DMS153 treated with DMSO at 0.1 percent for 48 hours (cell line): ENCODE results near the gene CA14.
A peak's percentile ranks its signal among the peaks of the same experiment; 100 is the strongest.
"Not testable (repeated sequence)": the region's sequence is repeated elsewhere in the genome, so short reads cannot be mapped to it uniquely, and the experiment has no call there.

Experiments used
- DNase-seq: peaks from one replicate; lab custom pipeline; 2025; ENCODE audit not compliant: unreplicated experiment; lab: John Stamatoyannopoulos, UW

The CA14 gene

DNA sequence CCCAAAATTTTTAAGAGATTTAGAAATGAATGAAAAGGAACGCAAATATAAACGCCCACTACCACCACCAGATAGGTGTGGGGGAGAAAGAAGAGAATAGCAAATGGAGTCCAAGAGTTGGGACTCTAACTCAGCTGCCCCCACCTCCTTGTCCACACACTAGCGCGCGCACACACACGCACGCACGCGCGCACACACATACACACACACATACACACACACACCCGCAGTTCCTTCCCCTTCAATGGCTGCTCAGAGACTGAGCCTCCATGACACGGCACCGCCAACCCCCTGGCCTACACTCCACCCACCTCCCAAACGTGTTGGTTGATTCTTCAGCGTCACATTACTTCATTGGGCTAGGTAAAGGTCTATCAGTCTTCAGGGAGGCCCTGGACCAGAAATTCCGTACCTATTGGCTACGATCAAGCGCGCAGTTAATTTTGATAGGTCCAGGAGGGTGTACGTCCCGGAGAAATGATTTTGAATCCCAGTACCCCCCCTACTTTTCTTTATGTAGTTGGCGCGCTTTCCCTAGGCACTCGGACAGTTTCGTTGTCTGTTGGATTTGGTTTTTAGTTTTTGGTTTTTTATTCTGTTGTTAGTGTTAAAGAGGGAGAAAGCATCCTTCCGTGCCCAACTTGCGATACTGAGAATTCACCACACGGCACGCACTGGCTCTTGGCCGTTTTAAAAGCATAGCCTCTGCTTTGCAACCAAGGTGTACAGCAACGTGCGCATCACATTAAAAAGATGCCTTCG lies 21.5 kb upstream of the CA14 start, which contains the start of gene ANP32E:
Gene ANP32E (minus strand): TSS at position 261 of the 762 bp plus-strand sequence. CDS start 326 bp downstream, outside the sequence.
- peak; percentile 100 for DNase-seq

DNA sequence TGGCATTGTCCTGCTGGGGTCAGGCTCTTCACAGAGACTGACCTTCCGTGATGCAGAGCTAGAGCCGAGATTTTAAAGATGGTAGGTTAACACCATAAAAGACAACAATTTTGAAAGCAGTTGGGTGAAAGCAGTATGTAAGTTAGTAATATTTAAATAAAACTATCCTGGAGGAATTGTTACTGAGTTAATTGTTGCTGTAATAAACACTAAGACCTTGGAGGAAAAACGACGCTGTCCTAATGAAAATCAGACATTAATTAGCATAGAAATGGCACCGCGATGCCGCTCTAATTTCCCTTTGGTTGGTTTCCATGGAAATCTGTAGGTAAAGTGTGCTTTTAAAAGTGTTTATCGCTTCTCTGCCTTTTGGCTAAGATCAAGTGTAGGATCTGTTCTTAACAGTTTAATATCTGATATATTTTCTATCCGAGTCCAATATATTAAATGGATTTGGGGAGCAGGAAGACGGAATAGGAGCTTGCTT lies 20.9 kb upstream of the CA14 start:
- DNase-seq: no peak

DNA sequence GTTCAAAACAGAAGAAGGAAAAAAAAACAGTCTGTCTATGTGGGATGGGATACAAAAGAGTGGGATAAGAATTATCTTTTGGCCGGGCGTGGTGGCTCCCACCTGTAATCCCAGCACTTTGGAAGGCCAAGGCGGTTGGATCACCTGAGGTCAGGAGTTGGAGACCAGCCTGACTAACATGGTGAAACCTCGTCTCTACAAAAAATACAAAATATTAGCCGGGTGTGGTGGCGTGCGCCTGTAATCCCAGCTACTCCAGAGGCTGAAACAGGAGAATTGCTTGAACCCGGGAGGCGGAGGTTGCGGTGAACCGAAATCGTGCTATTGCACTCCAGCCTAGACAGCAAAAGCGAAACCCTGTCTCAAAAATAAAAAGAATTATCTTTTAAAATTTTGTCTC lies 20.4 kb upstream of the CA14 start:
- not testable (repeated sequence) for DNase-seq

GRCh38 chr1:150237746-150238145 lies 19.8 kb upstream of the CA14 start:
- DNase-seq: no peak

DNA sequence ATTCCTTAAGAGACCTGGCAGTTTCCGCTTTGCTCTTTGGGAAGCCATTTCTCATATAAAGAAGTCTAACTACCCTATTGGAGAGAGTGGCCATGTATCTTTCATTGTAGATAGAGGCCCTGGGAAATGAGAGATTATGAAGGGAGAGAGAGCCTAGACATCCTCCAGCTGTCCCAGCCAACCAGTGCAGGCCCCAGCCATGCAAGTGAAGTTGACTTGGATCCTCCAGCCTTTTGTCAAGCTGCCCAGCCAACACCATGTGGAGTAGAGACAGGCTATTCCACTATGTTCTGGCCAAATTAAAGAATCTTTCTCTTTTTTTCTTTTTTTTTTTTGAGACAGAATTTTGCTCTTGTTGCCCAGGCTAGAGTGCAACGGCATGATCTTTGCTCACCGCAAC lies 14.6 kb upstream of the CA14 start:
- DNase-seq: no peak

DNA sequence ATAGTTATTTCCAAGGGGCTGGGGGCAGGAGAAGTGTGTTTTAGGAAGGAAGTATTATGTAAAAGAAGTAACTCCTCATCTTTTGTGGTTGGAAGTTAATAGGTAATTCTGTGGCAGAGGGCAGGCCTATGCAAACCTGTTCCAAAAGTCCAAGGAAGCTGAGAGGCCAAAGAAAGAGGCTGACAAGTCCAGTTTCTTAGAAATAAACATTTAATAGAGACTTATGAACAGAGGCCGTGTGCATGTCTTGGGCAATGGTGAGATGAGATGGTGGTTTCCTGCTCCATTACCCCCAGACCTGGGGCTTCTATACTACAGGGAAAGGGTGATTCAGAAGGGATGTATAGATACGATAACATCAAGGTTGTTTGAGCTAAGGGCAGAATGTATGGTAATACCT lies 7.6 kb upstream of the CA14 start:
- DNase-seq: no peak

- no peak for DNase-seq
Measured at GRCh38 chr1:150256198-150256553, 1.4 kb upstream of the CA14 start.

DNA sequence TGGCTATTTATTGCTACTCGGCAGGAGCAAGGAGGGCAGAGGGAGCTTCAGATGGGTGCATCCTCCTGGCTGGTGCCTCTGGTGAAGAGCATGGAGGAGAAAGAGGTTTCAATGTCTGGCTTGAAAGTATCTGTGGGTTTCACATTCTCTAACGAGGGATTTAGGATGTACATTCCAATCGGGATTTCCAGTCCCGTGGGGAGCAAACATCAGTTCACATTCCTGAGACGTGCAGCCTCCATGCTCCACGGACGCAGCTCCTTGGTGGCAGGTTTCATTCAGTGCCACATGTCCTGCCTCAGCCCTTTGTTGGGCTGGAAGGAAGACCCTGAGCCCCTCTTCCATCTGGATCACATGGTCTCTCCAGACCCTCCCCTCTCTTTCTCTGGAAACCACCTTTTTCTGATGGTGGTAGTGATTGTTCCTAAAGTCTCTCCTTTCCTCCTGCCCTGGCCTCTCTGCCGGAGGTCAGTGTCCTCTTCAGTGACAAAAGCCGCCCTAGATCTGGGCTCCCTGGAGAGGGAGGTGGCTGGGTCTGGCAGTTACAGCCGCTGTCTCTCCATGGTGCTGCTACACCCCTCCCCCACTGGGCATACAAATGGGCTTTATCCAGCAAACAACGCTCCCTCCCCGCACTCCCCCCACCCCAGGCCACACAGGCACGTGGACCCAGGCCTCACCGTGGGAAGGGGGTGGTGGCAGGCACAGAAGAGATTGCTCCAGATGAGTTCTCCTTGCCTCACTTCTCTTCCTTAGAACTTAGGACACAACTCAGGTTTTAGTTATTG lies 826 bp upstream of the CA14 start:
- no peak for DNase-seq

- no peak for DNase-seq
Measured at GRCh38 chr1:150259217-150259616, 1.6 kb downstream of the CA14 start.

DNA sequence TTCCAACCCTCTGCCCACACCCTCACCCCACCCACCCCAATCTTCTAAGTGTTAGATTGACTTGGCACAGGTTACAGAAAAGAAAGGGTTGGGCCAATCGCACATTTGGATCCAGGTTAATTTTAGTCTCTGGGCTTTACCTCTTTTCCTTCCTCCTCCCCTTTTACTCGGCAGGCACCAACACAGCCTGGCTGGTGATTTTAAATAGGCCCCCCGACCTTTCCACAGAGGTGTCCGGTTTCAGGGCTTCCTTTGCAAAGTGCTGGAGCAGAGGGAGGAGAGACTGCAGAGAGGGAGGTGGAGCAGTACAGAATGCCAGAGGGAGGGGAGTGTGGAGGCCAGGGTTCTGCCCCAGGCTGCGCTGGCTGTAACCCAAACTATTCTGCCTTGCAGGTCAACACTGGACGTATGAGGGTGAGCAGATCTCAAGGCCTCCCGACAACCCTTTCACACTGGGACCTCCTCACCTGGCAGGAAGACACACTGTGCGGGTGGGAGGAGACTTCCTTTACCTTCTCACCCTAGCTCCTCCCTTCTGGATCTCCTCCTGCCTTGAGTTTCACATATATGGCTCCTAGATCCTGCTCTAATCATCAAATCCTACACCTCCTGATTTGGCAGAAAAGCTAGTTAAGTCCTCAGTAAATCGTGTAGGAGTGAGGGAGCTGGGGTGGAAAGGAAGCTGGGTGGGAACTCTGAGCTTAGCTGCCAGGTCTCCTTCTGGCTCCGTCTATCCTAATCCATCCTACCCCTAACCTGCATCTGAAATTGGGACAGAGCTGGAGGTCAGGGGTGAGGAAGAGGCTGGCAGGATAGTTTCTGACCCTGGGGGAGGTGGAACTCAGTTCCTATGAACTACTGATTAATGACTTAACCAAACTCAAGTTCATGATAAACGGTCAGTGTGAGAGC lies 2.4 kb downstream of the CA14 start:
- DNase-seq: peak; percentile 92

GRCh38 chr1:150261367-150261766 lies 3.8 kb downstream of the CA14 start:
- DNase-seq: no peak

DNA sequence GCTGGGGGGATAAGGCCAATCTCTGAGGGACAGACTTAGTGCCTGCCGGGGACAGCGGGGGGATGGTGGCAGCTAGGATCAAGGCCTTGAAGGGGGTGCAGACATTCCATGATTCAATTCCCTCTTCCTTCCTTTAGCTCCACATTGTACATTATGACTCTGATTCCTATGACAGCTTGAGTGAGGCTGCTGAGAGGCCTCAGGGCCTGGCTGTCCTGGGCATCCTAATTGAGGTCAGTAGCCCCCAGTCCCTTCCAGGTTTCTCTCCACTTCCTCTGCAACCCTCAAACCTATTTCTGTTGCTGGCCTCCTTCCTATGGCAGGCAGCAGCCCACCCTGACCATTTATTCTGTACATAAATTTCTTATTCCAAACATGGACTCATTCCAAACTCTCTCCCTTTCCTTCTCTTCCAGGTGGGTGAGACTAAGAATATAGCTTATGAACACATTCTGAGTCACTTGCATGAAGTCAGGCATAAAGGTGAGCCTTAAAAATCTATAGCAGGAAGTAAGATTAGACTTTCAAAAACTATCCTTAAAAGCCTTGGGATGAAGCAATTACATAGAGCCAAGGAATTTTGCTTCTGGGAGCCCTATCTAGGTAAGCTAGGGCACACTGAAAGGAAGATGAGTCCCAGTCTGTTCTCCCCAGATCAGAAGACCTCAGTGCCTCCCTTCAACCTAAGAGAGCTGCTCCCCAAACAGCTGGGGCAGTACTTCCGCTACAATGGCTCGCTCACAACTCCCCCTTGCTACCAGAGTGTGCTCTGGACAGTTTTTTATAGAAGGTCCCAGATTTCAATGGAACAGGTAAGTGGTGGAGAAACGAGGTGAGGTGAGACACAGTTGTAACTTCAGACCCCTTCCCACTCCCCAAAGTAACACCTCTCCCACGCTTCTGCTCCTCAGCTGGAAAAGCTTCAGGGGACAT lies 5.1 kb downstream of the CA14 start:
- no peak for DNase-seq

DNA sequence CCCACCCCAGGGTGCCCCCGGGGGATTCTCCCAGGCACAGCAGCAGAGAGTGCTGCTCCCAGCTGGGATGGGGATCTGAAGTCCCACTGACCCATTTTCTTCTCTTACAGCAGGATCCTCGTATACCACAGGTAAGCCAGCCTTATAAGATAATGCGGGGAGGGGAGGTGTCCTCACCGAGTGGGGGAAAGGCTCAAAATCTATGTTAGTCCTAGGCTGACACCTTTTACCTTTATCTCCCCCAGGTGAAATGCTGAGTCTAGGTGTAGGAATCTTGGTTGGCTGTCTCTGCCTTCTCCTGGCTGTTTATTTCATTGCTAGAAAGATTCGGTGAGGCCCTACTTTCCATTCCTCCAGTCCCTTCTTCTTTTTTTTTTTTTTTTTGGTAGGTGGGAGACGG lies 6.0 kb downstream of the CA14 start:
- no peak for DNase-seq

GRCh38 chr1:150267896-150268295 lies 10.3 kb downstream of the CA14 start:
- DNase-seq: no peak

GRCh38 chr1:150268340-150268704 lies 10.7 kb downstream of the CA14 start:
- DNase-seq: no peak

- peak; percentile 97 for DNase-seq
Measured at GRCh38 chr1:150268705-150269403, 11.3 kb downstream of the CA14 start, which contains the start of gene APH1A. Gene APH1A, minus strand, starts transcription at chr1:150269016. Its CDS starts 206 bp downstream, at chr1:150268810.

GRCh38 chr1:150269451-150269850 lies 11.9 kb downstream of the CA14 start:
- DNase-seq: no peak

- DNase-seq: no peak
Measured at GRCh38 chr1:150271291-150271959, 13.9 kb downstream of the CA14 start.

DNA sequence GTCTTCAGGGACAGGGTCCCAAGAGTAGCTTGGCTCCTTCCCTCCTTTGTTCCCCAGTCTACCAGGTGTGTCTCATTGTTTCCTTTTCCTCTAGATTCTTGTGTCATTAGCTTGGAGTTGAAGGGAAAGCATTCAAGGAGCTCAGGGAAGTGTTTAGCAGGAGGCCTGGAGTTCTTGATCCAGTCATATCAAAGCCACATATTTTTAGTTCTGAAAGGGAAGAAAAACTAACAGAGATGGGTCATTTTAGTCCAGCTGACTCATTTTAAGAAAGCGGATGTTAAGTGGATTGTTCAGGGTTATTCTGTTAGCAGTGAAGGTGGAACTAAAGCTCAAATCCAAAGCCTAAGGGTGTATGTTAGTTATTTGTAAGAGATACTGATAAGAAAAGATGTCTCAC lies 15.7 kb downstream of the CA14 start:
- no peak for DNase-seq
